Tibial nerve (tissue), 3 donors: ENCODE measurements around the gene GEMIN8.

Source experiments
- CTCF ChIP-seq, 5 experiments: fragments of 200-600 bp in 3 of 5; fragments of 450-650 bp in 2 of 5; sonication (generic) in 3 of 5; IDR thresholded peaks; one replicate each; pipeline ENCODE4 v1.5.1; 2016 to 2019; ENCODE audit warnings: antibody characterized with exemption in 5 of 5, mild to moderate bottlenecking in 3 of 5, moderate library complexity in 2 of 5
- POLR2A ChIP-seq, 2 donors: fragments of 450-650 bp; IDR thresholded peaks; one replicate each; pipeline ENCODE4 v1.6.1; 2017; ENCODE audit warnings: antibody characterized with exemption in 2 of 2, mild to moderate bottlenecking in 2 of 2, moderate library complexity in 2 of 2

- TF ChIP-seq CTCF (IDR thresholded peaks at IDR 0.05) (no peak), POLR2A (IDR thresholded peaks at IDR 0.05) (no peak)
Measured at GRCh38 chrX:13966071-13966792, 63.5 kb downstream of the GEMIN8 start.
